Dendritic cell treated with granulocyte-macrophage colony-stimulating factor and Interleukin-4, amounts not matched to agents 40 ng/mL and 50 ng/mL, for 4 days (primary cell): ENCODE results near the gene OSR1.
A peak's percentile ranks its signal among the peaks of the same experiment; 100 is the strongest.

Experiments
- H3K27ac Mint-ChIP-seq: one replicate; pipeline ENCODE4 v1.8.0; 2022; ENCODE audit warnings: mild to moderate bottlenecking, mixed read lengths
- H3K27me3 Mint-ChIP-seq: one replicate; pipeline ENCODE4 v1.8.0; 2022; ENCODE audit warnings: mild to moderate bottlenecking, mixed read lengths
- H3K36me3 Mint-ChIP-seq: one replicate; pipeline ENCODE4 v1.8.0; 2022; ENCODE audit warnings: low read depth, mixed read lengths
- H3K4me1 Mint-ChIP-seq: one replicate; pipeline ENCODE4 v1.8.0; 2022; ENCODE audit warnings: low read depth, mixed read lengths
- H3K4me3 Mint-ChIP-seq: one replicate; pipeline ENCODE4 v1.8.0; 2022; ENCODE audit warnings: mild to moderate bottlenecking, moderate library complexity, mixed read lengths
- H3K9me3 Mint-ChIP-seq: one replicate; pipeline ENCODE4 v1.8.0; 2022; ENCODE audit warnings: mixed read lengths
- intact Hi-C: fragments of 100-400 bp; cut with micrococcal nuclease; formaldehyde crosslinking; loops from one replicate; pipeline ENCODE4 v1.15.0; 2022

OSR1 gene

DNA sequence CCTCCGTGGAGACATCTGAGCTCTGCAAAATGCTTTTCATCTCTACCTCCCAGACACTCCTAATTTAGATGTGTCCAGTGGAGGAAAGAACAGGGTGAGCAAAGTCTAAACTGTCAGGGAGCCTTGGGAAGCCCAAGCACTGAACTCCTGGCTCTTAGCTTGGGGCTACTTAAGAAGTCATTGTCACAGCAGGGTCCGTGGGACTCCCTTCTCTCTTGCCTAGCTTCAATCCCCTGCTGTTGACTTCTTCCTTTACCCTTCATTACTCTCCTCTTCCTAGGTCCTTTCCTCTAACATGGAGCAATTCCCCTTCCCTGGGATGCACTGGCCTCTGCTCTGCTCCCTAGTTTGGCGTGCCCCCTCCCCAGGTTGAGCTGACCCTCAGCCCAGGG is 3.4 kb downstream of the OSR1 start:
- peaks cover 96% of the 10 kb centered on the region for H3K27me3 Mint-ChIP-seq
- H3K9me3 Mint-ChIP-seq = no peaks in the 10 kb centered on the region
- no peaks in the 10 kb centered on the region for H3K36me3 Mint-ChIP-seq
- no peak overlapping the region for H3K27ac Mint-ChIP-seq
- H3K4me1 Mint-ChIP-seq = peaks cover 50% of the 10 kb centered on the region
- intact Hi-C loops = no loop called here
- no peak overlapping the region for H3K4me3 Mint-ChIP-seq

DNA sequence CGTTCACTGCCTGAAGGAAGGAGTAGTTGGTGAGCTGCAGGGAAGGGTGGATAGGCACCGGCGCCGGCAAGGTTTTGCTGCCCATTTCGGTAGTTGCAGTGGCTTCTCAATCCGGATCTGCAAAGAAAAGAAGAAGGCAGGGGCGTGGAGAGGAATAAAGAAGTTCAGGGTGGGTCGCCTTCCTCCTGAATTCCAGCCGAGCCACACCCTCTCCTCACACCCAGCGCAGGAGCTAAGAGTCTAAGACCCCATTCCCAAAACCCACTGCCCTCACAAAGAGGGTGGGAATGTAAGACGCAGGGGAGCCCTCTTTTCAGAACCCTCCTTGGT is 4.7 kb downstream of the OSR1 start:
- intact Hi-C loops = loop anchor here (5.0 kb wide), 1 partner anchor 509 kb away; no protein-coding TSS in a partner anchor
- no peak overlapping the region for H3K27ac Mint-ChIP-seq
- H3K4me3 Mint-ChIP-seq = no peak overlapping the region
- H3K4me1 Mint-ChIP-seq = peaks cover 46% of the 10 kb centered on the region
- no peaks in the 10 kb centered on the region for H3K36me3 Mint-ChIP-seq
- no peaks in the 10 kb centered on the region for H3K9me3 Mint-ChIP-seq
- peaks cover 96% of the 10 kb centered on the region for H3K27me3 Mint-ChIP-seq

DNA sequence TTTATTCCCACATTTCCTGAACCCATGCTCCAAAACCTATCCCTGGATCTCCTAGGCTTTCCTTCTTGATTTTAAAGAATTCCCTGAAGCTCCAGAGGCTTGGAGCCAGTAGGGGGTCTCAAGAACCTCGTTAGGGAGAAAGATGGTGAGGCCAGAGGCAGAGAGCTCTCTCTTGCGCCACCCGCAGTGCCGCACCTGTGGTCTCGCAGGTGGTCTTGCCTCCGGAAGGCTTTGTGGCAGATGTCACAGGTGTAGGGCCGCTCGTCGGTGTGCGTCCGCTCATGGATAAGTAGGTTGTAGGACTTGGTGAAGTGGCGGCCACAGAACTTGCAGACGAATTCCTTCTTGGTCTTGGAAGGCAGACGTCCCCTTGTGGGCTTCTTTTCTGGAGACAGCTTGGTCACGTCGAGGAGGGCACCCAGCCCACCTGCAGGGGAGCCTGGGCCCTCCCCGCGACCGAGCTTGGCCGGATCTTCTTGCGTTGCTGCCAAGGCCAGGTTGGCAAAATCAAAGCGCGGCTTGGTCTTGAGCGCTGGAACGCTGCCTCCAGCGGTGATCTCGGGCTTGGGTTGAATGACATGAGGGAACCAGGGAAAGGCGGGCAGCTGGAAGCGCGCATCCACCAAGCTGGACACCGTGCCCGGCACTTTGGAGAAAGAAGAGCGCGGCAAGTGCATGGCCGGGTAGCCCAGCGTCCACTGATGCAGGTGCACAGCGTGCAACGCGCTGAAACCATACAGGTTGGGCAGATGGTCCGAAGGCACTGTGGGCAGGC is 5.3 kb downstream of the OSR1 start:
- Mint-ChIP-seq H3K27ac (no peak overlapping the region), H3K36me3 (no peaks in the 10 kb centered on the region), H3K4me1 (peaks cover 46% of the 10 kb centered on the region), H3K4me3 (no peak overlapping the region), H3K27me3 (peaks cover 97% of the 10 kb centered on the region), H3K9me3 (no peaks in the 10 kb centered on the region)
- intact Hi-C loops = loop anchor here (5.0 kb wide), 1 partner anchor 509 kb away; no protein-coding TSS in a partner anchor

DNA sequence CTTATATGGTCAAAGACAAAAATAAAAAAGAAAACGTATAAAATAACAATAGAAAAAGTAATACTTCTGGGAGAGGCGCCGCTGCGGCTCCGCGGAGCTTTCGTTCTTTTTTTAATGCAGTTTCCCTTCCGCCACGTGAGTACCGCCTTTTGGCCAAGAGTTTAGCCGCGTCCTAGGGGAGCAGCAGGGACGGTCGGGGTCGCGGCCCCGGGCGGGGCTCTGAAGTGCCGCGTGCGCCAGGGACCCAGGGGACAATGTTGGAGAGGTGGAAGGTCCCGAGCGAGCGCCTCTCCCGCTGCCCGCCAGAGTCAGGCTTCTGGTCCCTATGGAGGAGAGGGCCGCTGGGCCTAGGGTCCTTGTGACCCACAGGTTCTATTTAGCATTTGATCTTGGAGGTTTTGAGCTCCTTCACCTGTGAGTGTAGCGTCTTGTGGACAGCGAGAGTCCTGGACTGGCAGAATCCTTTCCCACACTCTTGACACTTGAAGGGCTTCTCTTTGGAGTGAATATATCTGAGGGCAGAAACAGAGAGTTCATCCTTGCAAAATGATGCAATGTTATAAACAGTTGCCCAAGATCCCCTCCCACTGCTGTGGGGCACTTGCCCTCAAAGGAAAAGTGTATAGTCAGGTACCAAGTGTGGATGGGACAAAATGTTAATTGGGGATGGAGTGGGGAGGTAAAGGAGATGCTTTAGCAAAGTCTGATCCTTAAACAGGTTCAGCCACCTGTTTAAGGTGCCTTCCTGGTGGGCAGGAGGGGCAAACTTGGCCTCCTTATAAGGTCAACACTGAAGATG is 6.3 kb downstream of the OSR1 start:
- intact Hi-C loops = loop anchor here (5.0 kb wide), 1 partner anchor 510 kb away; no protein-coding TSS in a partner anchor
- Mint-ChIP-seq H3K27ac (no peak overlapping the region), H3K4me1 (peaks cover 42% of the 10 kb centered on the region), H3K36me3 (peaks cover 7% of the 10 kb centered on the region), H3K4me3 (peak overlapping the region; percentile 44), H3K27me3 (peaks cover 87% of the 10 kb centered on the region), H3K9me3 (no peaks in the 10 kb centered on the region)

DNA sequence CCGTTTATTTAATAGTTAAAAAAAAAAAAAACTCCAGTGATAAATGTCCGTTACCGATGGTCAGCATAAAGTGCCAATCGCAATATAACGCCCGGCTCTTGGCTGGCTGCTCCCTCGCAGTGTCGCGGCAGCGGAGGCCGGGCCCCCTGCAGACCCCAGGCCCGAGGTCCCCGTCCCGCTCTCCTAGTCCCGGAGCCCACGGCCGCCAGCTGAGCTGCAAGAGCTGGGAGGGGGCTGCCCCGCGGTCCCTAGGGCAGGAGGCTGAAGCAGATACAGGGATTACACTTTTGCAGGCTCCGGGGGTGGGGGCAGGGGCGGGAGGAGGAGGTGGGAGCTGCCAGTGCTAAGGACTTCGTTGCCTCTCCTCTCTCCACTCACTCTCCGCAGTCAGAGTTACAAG is 6.9 kb downstream of the OSR1 start:
- H3K27ac Mint-ChIP-seq = no peak overlapping the region
- intact Hi-C loops = loop anchor here (5.0 kb wide), 1 partner anchor 511 kb away; no protein-coding TSS in a partner anchor
- H3K4me3 Mint-ChIP-seq = no peak overlapping the region
- H3K27me3 Mint-ChIP-seq = peaks cover 81% of the 10 kb centered on the region
- peaks cover 7% of the 10 kb centered on the region for H3K36me3 Mint-ChIP-seq
- H3K4me1 Mint-ChIP-seq = peaks cover 44% of the 10 kb centered on the region
- no peaks in the 10 kb centered on the region for H3K9me3 Mint-ChIP-seq

DNA sequence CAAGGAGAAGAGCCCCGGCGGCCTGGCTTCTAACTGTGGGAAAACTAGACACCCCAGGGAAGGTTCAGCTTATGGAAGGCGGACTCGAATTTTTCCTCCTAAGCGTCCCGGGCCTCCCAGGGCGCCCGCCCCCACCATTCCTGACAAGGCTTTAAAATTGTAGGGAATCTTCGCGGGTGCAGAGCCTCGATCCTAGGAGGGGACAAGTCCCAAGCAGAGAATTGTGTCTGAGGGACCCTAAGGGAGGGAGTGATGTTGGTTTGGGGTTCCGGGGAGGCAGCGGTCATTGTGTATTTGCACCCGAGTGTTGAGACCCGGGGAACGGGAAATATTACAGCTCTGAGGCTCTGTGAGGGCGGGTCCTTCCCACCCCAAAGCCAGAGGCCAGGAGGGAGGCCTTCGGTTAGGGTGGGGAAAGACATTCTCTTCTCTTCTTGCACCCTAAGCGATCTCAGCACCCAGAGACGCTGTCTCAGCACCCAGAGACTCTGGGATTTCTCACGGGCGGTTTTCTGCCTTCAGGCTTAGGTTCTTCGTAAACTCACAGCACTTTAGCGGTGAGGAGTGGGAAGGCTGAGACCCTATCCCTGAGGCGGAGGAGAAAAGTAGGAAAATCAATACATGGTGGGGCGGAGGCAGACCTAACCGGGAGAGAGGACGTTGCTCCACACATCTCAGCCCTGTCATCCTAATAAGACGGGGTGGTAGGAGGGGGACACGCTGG is 7.6 kb downstream of the OSR1 start:
- Mint-ChIP-seq H3K9me3 (no peaks in the 10 kb centered on the region), H3K27ac (no peak overlapping the region), H3K4me1 (peaks cover 39% of the 10 kb centered on the region), H3K36me3 (peaks cover 11% of the 10 kb centered on the region), H3K27me3 (peaks cover 74% of the 10 kb centered on the region), H3K4me3 (peak overlapping the region; percentile 44)
- intact Hi-C loops = loop anchor here (1.0 to 5.0 kb wide), 2 partner anchors 11 to 511 kb away; no protein-coding TSS in a partner anchor

DNA sequence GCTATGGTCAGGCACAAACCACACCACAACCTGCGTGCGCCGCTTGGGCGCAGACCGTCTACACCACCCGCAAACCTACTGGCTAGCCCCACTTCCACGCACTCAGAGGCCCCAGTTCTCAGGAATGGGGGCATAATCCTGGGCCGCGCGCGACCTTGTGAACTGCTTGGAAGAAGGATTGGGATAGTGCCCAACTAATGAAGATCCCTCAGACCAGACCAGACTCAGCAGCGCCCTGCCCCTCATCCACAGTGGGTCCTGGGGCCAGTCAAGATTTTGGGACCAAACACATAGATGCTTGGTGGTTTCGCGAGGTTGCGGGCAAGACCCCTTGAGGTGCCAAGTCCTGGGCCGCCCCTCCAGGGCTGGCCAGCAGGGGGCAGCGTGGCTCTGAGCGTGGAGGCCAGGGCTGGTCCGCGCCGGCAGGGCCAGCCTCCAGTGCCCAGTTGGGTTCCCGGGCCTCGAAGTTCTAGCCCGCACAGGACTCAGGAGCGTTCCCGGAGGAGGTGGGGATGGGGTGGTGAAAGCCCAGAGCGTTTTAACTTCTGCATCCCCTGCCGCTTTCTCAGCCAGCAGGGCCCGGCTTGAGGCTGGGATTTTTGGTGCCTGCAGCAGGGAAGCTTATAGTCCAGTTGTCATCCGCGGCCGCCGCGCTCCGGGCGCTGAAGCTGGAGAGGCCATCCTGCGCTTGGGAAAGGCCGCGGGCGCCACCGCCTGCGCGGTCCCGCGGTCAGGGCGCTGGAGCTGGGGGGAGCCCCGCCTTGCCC is 8.3 kb downstream of the OSR1 start:
- Mint-ChIP-seq H3K9me3 (no peaks in the 10 kb centered on the region), H3K4me1 (peaks cover 39% of the 10 kb centered on the region), H3K36me3 (peaks cover 15% of the 10 kb centered on the region), H3K27me3 (peaks cover 67% of the 10 kb centered on the region), H3K27ac (no peak overlapping the region), H3K4me3 (peak overlapping the region; percentile 57)
- intact Hi-C loops = loop anchor here (1.0 to 10.0 kb wide), 4 partner anchors 12 to 552 kb away; partner anchors contain the start of gene TTC32

DNA sequence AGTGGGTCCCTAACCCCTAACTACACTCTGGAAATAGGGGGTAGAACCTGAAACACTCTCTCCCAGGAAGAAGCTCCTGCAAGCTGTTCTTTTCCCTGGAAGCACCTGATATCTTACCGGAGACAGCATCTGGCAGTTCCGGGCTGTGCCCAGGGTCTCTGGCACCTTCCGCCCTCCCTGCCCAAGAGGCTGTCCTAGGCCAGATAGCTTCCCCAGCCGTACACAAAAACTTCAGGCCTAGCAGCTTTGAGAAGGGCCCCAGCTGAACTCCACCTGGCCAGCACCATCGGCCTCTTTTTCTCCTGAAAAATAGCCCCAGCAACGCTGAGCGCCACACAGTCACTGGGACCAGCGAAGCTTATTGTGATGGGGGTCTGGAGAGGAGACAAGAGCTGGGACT is 9.7 kb downstream of the OSR1 start:
- peaks cover 15% of the 10 kb centered on the region for H3K36me3 Mint-ChIP-seq
- H3K27me3 Mint-ChIP-seq = peaks cover 53% of the 10 kb centered on the region
- H3K4me1 Mint-ChIP-seq = peaks cover 39% of the 10 kb centered on the region
- no peaks in the 10 kb centered on the region for H3K9me3 Mint-ChIP-seq
- H3K27ac Mint-ChIP-seq = peak overlapping the region; percentile 100
- H3K4me3 Mint-ChIP-seq = no peak overlapping the region
- intact Hi-C loops = loop anchor here (5.0 to 10.0 kb wide), 2 partner anchors 436 to 554 kb away; partner anchors contain the start of gene TTC32

DNA sequence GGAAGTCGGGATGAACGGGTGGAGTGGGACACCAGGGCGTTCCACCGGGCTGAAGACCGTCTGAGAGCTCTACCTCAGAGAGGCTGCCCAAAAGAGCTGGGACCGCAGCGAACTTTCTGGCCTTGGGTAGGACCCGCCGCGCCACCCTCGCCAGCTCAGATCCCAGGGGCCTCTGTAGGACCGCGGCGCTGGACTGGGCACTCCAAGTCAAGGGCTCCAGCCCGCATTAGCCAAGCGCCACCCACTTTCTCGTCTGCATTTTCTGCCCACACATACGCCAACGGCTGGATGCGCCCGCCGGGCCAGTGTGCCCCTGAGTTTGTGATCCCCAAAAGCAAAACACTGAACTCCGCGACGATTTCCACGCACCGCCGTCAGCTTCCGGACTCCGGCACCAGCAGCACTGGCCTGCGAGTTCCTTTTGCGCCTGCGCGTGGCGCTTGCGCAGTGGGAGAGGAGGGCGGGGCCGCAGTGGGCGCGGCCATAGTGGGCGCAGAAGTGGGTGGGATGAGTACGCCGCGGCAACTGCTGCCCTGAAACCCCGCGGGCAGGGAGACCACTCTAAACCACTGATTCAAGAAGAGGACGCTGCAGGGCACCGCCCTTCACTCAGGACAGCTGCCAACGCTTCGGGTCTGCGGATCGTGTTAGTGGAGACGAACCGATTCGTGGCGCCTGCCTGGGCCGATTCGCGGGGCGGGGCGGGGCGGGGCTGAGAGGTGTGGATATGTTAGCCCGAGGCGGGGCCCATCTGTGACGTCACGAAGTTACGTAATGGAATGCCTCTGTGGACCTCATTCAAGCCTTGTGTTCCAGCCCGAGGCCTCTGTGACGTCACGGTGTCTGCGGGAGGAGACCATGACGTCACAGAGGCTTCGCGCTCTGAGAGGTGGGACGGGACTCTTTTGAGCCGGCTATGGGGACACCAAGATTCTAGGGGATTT is 10.5 kb downstream of the OSR1 start:
- Mint-ChIP-seq H3K4me1 (peaks cover 31% of the 10 kb centered on the region), H3K4me3 (peak overlapping the region; percentile 97), H3K36me3 (peaks cover 18% of the 10 kb centered on the region), H3K27me3 (peaks cover 45% of the 10 kb centered on the region), H3K27ac (peak overlapping the region; percentile 100), H3K9me3 (no peaks in the 10 kb centered on the region)
- intact Hi-C loops = loop anchor here (5.0 to 10.0 kb wide), 2 partner anchors 437 to 554 kb away; partner anchors contain the start of gene TTC32

DNA sequence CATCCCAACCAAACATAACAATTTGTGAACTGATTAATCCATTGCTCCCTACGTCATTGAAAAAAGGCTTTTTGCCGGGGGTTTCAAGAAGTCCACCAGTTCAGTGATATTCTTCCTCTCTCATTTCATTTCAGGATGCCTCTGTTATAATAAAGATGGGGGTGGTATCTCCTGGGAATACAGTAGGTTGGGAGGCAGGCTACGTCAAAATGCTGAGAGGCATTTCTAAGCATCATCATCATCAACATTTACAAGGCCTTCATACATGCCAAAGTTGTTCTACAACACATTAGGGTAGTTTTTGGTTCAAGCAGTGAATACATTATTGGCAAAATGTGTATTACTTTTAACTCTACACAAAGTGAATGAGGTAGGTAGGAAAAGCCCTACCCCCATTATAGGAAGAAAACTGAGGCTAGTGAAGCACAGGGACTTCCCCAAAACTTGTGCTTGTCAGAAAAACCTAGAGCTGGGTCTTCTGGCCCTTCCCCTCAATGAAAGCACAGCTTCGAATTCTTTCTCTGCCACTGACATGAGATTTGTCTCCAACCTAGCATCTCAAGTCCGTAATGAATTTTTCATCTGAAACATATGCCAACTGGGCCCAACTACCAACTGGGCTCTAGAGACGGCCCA is 11.3 kb downstream of the OSR1 start:
- H3K9me3 Mint-ChIP-seq = no peaks in the 10 kb centered on the region

DNA sequence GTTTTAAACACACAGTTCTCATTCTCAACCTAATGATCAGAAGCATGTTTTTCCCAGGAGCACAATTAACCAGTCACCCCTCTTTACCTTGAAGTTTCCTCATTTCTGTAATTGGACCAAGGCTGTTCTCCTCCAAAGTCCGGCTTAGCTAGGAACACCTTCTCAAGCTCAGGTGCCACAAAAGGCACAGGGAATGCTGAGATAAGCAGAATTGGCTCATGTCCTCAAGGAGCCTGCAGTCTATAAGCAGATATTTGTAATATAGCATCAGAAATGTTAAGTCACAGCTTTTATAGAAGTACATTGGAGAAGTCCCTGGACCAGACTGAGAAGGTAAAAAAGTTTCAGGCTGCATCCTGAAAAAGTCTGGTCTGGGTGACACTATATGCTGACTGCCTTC is 20.7 kb downstream of the OSR1 start:
- H3K4me3 Mint-ChIP-seq = no peak overlapping the region
- H3K36me3 Mint-ChIP-seq = peaks cover 14% of the 10 kb centered on the region
- no peaks in the 10 kb centered on the region for H3K27me3 Mint-ChIP-seq
- no peak overlapping the region for H3K27ac Mint-ChIP-seq
- no peaks in the 10 kb centered on the region for H3K9me3 Mint-ChIP-seq
- no peaks in the 10 kb centered on the region for H3K4me1 Mint-ChIP-seq
- intact Hi-C loops = no loop called here

More for the DNA sequence above, 11.3 kb downstream of the OSR1 start:
- Mint-ChIP-seq H3K36me3 (peaks cover 25% of the 10 kb centered on the region), H3K4me3 (peak overlapping the region; percentile 97), H3K4me1 (peaks cover 27% of the 10 kb centered on the region), H3K27ac (peak overlapping the region; percentile 100), H3K27me3 (peaks cover 38% of the 10 kb centered on the region)
- intact Hi-C loops = loop anchor here (5.0 to 10.0 kb wide), 2 partner anchors 438 to 555 kb away; partner anchors contain the start of gene TTC32

DNA sequence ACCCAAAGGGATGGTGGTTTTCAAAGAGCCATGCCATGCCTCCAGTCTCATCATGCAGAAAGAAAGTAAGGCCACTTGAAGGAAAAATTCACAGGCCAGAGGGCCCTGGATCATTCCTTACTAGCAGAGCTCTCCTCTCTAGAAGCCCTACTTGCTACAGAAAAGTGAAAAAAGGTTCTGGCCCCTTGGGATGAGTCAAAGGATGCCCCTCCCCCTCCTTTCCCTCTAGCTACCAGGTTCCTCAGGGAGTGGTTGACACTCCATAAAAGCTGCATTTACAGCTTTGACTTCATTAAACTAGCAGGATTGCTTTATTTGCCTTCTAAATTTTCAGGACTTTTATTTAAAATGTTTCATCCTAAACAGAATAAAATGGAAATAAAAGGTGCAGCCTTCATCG is 21.2 kb downstream of the OSR1 start:
- H3K9me3 Mint-ChIP-seq = no peaks in the 10 kb centered on the region
- H3K36me3 Mint-ChIP-seq = peaks cover 8% of the 10 kb centered on the region
- H3K27me3 Mint-ChIP-seq = no peaks in the 10 kb centered on the region
- H3K4me1 Mint-ChIP-seq = no peaks in the 10 kb centered on the region
- intact Hi-C loops = no loop called here
- no peak overlapping the region for H3K4me3 Mint-ChIP-seq
- no peak overlapping the region for H3K27ac Mint-ChIP-seq
